ENCODE results near the gene TEX13D.
"Not testable (repeated sequence)": the region's sequence is repeated elsewhere in the genome, so short reads cannot be mapped to it uniquely, and the experiment has no call there.

TEX13D gene

DNA sequence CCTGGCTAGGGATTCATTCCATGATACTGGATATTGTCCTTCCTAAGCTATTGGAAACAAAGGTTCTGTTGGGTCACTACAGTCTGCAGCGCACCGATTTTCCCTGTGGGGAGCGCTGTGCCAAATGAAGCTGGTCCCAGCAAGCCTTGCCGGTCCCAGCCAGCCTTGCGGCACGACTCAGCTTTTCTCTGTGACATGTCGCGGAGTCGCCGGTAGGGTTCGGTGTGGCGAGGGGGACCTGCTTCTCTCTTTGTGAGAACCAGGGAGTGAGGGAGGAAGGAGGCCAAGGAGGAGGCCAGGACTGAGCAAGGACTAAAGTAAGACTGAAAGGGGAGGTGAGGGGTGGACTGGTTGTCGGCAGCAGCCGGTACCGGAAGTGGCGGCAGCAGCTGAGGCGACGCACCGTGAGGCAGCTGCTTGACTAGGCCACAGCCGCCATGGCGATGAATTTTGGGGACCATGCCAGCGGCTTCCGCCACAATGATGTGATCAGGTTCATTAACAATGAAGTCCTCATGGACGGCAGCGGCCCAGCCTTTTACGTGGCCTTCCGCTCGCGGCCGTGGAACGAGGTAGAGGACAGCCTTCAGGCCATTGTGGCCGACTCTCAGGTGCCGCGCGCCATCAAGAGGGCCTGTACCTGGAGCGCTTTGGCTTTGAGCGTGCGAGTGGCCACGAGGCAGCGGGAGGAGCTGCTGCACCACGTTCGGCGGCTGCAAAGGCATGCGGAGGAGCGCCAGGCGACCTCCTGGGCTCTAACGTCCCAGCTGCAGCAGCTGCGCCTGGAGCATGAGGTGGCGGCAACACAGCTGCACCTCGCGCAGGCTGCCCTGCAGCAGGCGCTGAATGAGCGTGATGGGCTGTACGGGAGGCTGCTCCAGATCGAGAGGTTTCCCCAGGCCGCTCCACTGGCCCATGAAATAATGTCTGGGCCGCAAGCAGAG lies at the start of gene TEX13D:
TEX13D (plus strand) TSS at position 180 of the 944 bp plus-strand sequence; CDS start at position 438, 258 bp downstream.
- DNase-seq, result no peak

DNA sequence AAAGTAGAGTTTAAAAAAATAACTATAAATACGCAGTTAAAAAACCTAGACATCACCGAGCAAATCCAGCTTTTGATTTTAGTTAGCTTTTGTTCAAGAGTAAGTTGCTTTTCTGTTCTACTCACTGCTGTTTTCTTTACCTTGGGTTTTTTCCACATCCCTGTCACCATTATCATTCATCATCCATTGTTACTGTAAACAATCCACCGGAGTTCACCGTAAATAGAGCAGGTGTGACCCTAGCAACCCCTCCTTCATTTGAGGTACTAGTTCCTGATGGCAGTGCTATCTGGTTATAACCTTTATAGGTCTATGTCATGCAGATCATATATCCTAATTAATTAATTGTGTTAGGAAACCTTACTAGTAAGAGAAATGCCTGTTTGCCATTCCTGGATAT lies 43.0 kb upstream of the TEX13D start:
- DNase-seq, result no peak

GRCh38 chrX:124293810-124294209 lies 38.6 kb upstream of the TEX13D start:
- no peak for DNase-seq

DNA sequence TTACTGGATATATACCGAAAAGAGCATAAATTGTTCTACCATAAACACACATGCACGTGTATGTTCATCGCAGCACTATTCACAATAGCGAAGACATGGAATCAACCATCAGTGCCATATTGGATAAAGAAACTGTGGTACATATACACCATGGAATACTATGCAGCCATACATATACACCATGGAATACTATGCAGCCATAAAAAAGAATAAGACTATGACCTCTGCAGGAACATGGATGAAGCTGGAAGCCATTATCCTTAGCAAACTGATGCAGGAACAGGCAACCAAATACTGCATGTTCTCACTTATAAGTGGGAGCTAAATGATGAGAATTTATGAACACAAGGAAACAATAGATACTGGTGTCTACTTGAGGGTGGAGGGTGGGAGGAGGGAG lies 33.1 kb upstream of the TEX13D start:
- not testable (repeated sequence) for DNase-seq

DNA sequence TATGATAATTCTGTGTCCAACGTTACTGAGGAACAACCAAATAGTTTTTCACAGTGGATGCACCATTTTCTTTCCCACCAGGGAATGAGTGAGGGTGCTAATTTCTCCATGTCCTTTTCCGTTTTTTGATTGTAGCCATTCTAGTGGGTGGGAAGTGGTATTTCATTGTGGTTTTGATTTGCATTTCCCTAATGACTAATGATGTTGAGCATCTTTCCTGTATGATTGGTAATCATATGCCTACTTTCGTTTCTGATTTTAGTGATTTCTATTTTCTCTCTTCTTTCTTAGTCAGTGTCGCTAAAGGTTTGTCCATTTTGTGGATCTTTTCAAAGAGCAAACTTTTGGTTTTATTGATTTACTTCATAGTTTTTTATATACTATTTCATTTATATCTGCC lies 32.1 kb upstream of the TEX13D start:
- DNase-seq, result no peak

DNA sequence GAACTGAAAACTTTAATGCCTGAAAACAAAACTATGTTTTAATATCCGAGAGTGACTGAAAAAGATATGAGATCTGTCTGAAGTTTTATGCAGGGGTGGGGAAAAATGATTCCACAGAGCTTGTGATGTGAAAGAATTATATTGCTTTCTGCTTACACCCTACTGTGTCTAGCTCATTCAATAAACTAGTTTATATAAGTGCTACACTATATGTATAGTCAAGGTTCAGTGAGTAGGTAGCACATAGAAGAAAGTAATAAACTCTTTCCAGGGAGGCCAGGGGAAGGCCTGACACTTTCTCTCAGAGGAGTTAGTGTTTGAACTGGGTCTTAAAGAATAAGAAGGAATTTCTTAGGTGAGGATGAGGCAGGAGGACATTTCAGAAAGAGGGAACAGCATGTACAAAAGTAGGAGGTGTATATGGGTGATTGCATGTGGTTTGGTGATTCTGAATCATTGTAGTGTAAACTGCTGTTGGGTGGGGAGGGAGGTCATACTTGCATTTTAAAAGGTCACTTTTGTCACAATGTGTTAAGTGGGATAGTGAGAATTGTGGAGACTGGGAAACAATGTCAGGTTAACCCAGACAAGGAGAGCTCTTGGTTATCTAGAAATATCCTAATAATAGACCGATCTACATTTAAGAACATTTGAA lies 25.1 kb upstream of the TEX13D start:
- no peak for DNase-seq

- DNase-seq, result no peak
Measured at GRCh38 chrX:124325732-124326131, 6.7 kb upstream of the TEX13D start.

- no peak for DNase-seq
Measured at GRCh38 chrX:124328765-124329164, 3.7 kb upstream of the TEX13D start.

DNA sequence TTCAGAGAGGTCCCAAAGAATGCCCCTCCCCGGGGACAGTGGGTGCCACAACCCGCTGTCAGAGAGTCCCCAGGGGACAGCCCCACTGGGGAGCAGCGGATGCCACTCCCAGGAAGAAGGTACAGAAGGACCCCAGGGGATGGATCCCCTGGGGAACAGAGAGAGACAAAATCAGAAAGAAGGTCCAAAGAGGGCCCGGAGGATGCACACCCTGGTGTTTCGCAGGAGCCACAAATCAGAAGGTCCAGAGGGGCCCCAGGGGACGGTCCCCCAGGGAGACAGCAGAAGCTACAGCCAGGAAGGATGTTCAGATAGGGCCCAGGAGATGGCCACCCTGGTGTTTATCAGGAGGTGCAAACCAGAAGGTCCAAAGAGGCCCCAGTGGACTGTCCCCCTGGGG lies 1.4 kb downstream of the TEX13D start:
- no peak for DNase-seq

DNA sequence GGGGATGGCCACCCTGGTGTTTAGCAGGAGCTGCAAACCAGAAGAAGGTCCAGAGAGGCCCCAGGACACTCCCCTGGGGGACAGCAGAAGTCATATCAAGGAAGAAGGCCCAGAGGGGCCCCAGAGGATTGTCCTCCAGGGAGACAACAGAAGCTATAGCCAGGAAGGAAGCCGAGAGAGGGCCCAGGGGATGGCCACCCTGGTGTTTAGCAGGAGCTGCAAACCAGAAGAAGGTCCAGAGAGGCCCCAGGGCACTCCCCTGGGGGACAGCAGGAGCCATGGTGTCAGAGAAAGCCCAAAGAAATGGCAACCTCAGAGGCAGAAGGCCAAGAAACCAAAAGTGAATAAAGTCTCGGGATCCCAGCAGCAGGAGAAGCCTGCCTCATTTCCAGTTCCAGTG lies 2.1 kb downstream of the TEX13D start:
- not testable (repeated sequence) for DNase-seq

GRCh38 chrX:124335598-124335997 lies 3.1 kb downstream of the TEX13D start:
- no peak for DNase-seq

GRCh38 chrX:124337916-124338315 lies 5.5 kb downstream of the TEX13D start:
- DNase-seq, result no peak

DNA sequence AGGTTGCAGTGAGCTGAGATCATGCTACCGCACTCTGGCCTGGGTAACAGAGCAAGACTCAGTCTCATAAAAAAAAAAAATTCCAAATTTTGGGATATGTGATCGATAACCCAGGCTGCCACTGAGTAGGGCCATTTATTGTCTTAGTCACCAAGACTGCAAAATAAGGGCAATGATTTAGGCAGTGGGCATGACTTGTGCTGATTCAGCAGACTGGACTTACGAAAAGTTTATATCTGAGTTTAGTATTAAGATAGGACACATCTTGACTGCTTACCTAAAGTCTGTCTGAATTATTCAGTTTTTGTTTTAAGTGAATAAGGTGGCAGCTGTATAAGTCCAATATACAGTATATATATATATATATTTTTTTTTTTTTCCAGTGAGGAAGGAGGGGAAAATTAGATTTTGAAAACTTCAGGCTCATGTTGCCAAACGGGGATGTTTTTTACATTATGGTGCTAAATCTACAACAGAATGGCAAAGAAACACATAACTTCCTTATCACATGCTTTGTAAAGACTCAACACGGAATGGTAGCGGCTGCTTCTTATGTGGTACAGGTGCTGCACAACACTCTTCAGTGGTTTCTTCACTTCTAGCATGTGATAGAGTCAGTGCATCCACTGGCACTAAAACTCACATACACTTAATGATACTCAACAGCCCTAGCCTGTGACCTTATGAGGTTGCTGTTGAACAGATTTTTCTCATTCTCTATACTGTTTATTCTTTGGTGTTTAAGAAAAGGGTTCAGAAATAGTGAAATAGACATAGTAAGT lies 6.5 kb downstream of the TEX13D start:
- no peak for DNase-seq

DNA sequence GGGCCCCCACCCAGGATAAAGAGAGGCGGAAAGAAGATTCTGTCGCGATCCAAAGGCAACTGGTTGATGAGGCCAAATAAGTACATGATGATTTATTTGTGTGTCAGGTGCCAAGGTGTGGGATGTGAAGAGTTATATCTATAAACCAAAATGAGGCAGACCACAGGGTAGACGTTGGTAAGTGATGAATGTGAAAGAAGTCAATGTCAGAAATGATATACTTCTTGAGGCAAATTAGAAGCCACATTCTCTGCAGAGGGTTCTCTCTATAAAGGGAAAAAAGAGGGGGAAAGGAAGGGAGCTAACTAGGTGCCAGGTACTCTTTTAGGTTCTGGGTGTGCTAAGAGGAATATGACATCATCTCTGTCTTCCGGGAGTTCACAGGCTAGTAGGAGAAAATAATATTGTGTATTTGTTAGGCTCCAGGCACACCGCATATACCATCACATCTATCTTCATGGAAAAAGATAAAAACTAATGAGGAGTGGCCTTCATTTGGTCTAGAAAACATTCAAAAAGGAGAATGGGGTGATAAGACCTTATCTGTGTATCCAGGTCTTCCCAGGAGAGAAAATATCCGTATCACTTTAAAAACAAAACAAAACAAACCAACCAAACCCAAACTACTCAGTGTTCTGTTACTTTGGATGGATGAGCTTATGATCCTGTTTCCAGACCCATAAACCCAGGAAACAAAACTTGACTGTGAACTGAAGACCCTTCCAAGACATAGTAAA lies 9.1 kb downstream of the TEX13D start:
- no peak for DNase-seq

- no peak for DNase-seq
Measured at GRCh38 chrX:124342174-124342867, 9.9 kb downstream of the TEX13D start.

- DNase-seq, result no peak
Measured at GRCh38 chrX:124343016-124343415, 10.6 kb downstream of the TEX13D start.

DNA sequence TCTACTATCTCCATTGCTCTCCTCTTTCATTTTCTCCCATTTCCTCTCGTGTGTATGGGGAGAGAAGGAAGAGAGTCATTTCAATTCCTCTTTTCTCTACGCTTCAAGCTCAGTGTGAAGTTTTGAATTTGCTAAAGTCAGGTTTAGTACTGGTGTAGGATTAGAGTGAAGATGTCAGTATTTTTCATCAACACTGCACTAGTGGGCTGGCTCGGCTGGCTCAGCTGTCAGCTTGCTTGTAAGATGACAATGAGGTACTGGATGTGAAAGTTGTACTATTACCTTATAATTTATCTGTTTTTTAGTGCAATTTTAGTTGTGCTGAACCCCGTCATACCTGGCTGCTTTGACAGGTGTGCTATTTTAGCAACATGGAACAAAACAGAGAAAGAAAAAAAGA lies 11.8 kb downstream of the TEX13D start:
- peak; percentile 43 for DNase-seq

DNA sequence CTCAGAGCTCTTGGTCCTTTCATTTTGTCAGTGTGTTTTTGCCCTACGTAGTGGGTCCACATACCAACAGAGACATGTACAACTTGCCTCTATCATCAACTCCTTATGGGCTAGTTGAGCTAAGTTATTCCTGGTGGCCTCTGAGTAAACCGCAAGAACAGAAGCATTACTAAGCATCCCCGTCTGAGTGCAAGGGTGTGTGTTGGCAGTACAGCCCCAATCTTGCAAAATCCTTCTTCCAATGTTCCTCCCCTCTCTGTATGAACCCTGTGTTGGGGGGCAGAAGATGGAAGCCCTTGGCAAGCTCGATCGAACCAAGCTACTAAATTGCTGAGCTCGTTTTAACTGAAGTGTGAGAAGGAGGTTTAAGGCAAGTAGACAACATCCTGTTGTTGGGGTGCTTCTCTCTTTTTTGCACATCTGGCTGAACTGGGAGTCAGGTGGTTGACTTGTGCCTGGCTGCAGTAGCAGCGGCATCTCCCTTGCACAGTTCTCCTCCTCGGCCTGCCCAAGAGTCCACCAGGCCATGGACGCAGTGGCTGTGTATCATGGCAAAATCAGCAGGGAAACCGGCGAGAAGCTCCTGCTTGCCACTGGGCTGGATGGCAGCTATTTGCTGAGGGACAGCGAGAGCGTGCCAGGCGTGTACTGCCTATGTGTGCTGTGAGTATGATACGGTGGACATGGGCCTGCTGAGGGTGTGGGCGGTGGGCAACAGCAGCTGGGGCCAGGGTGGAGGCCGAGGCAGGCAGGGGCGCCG lies 13.8 kb downstream of the TEX13D start, which contains the start of gene SH2D1A:
SH2D1A (plus strand) TSS at position 447 of the 760 bp plus-strand sequence; CDS start at position 527, 80 bp downstream.
- DNase-seq, result no peak

- no peak for DNase-seq
Measured at GRCh38 chrX:124346877-124347241, 14.4 kb downstream of the TEX13D start.

DNA sequence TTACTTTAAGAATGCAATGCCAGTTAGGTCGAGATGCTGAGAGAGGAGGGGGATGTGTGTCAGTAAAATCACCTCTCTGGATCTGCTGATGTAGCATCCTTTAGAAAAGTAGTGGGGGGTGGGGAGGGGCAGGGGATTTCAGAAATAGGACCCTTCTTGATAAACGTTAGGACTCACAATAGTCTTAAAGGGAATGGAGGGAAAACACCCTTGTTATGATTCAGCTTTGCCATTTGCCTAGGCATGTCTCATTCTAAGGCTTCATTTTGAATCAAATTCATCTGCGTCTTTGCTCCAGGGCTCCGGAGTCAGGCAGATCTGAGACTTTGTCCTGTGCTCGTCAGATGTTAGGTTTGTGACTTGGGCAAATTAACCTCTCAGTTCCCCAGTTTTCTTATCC lies 14.8 kb downstream of the TEX13D start:
- DNase-seq, result no peak

DNA sequence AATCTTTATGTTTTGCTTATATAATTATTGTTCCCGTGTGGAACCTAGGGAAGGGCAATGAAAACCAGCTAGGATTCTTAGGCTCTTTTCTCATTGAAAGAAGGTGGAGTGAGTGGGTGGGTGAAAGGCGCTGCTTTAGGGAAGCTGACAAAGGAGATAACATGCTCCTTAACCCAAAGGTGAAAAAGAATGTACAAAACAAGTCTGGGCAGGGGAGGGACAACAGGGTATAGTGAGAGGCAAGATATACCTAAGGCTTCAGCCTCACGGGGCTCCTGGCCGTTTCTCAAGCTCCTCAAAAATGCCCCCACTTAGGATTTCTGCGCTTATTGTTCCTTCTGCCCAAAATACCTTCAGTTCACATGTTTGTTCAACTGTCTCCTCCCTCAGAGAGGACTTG lies 15.7 kb downstream of the TEX13D start:
- DNase-seq, result no peak
